Measurements from ENCODE around the gene AHNAK.
A peak's percentile ranks its signal among the peaks of the same experiment; 100 is the strongest.
"Not testable (repeated sequence)": the region's sequence is repeated elsewhere in the genome, so short reads cannot be mapped to it uniquely, and the experiment has no call there.

AHNAK gene

GRCh38 chr11:62468577-62468976, 78.0 kb downstream of the AHNAK start:
- no peak for DNase-seq

GRCh38 chr11:62466444-62466843, 80.2 kb downstream of the AHNAK start:
- DNase-seq: no peak

- DNase-seq: no peak
These were observed 82.0 kb downstream of the AHNAK start for GRCh38 chr11:62464655-62465054.

- DNase-seq: no peak
These were observed 83.5 kb downstream of the AHNAK start for GRCh38 chr11:62463121-62463542.

GRCh38 chr11:62462508-62462892, 84.1 kb downstream of the AHNAK start:
- DNase-seq: no peak

- DNase-seq: no peak
These were observed 84.7 kb downstream of the AHNAK start for GRCh38 chr11:62461740-62462507.

GRCh38 chr11:62459080-62459479, 87.5 kb downstream of the AHNAK start:
- no peak for DNase-seq

GRCh38 chr11:62458212-62459002, 88.2 kb downstream of the AHNAK start:
- no peak for DNase-seq

- no peak for DNase-seq
These were observed 89.1 kb downstream of the AHNAK start for GRCh38 chr11:62457478-62457877.

GRCh38 chr11:62456630-62457029, 90.0 kb downstream of the AHNAK start:
- no peak for DNase-seq

GRCh38 chr11:62452839-62453468, 93.7 kb downstream of the AHNAK start:
- DNase-seq: no peak

GRCh38 chr11:62452261-62452660, 94.3 kb downstream of the AHNAK start:
- DNase-seq: no peak

- no peak for DNase-seq
These were observed 95.4 kb downstream of the AHNAK start for GRCh38 chr11:62451241-62451621.

- no peak for DNase-seq
These were observed 95.9 kb downstream of the AHNAK start for GRCh38 chr11:62450543-62451240.

- not testable (repeated sequence) for DNase-seq
These were observed 96.7 kb downstream of the AHNAK start for GRCh38 chr11:62449912-62450311.

- DNase-seq: no peak
These were observed 97.2 kb downstream of the AHNAK start for GRCh38 chr11:62449451-62449851.

- DNase-seq: no peak
These were observed 100.5 kb downstream of the AHNAK start for GRCh38 chr11:62446091-62446490.

GRCh38 chr11:62445314-62445740, 101.3 kb downstream of the AHNAK start:
- DNase-seq: no peak

GRCh38 chr11:62444835-62445234, 101.8 kb downstream of the AHNAK start:
- no peak for DNase-seq

- peak in 48 of 56 donors; percentile 15 to 79 (median 54) for DNase-seq
These were observed 102.3 kb downstream of the AHNAK start for GRCh38 chr11:62444236-62444833.
